Osteoblast (primary cell): ENCODE measurements around the gene SULF2. TPM values are rescaled to one million over a fixed set of nuclear protein-coding genes. Genes with fewer than 3 reads are reported as not detected.
A peak's percentile ranks its signal among the peaks of the same experiment; 100 is the strongest.

ENCODE experiments used
- DNase-seq: peaks from one replicate; pipeline ENCODE4 v3.0.0; 2011; ENCODE audit warnings: low spot score, mixed read lengths; ENCODE audit not compliant: insufficient read length; ENCODE audit errors: missing footprints
- H2AFZ ChIP-seq: 2 replicates; pipeline ENCODE4 v1.6.0; 2011; ENCODE audit warnings: mild to moderate bottlenecking, low read length
- H3K27ac ChIP-seq: 2 replicates; pipeline ENCODE4 v1.5.1; 2011; ENCODE audit warnings: mild to moderate bottlenecking, low read depth, low read length, moderate library complexity
- H3K27me3 ChIP-seq: 2 replicates; pipeline ENCODE4 v1.6.0; 2012; ENCODE audit warnings: mild to moderate bottlenecking, control low read depth, inconsistent platforms, low read length, moderate library complexity; ENCODE audit not compliant: insufficient read depth
- H3K36me3 ChIP-seq: 2 replicates; pipeline ENCODE4 v1.5.1; 2011; ENCODE audit warnings: mild to moderate bottlenecking, low read length, control low read depth, moderate library complexity; ENCODE audit not compliant: insufficient read depth
- H3K4me1 ChIP-seq: 2 replicates; pipeline ENCODE4 v1.5.1; 2011; ENCODE audit warnings: mild to moderate bottlenecking, low read length, control low read depth, moderate library complexity; ENCODE audit not compliant: insufficient read depth
- H3K4me2 ChIP-seq: 2 replicates; pipeline ENCODE4 v1.6.0; 2011; ENCODE audit warnings: mild to moderate bottlenecking, low read length; ENCODE audit not compliant: insufficient read depth
- H3K4me3 ChIP-seq: fragments of 200-600 bp; sonication (generic); 3 replicates; pipeline ENCODE4 v1.5.1; 2012; ENCODE audit warnings: mild to moderate bottlenecking, low read length, inconsistent platforms; ENCODE audit not compliant: insufficient read depth
- H3K79me2 ChIP-seq: 2 replicates; pipeline ENCODE4 v1.6.0; 2012; ENCODE audit warnings: mild to moderate bottlenecking, low read length, control low read depth, inconsistent platforms; ENCODE audit not compliant: insufficient read depth
- H3K9me3 ChIP-seq: 2 replicates; pipeline ENCODE4 v1.5.1; 2011; ENCODE audit warnings: low read depth, low read length, control low read depth
- H4K20me1 ChIP-seq: 2 replicates; pipeline ENCODE4 v1.6.0; 2012; ENCODE audit warnings: mild to moderate bottlenecking, low read length, control low read depth; ENCODE audit not compliant: insufficient read depth
- CTCF ChIP-seq: IDR thresholded peaks from 2 replicates; pipeline ENCODE4 v1.5.1; 2011; ENCODE audit warnings: mild to moderate bottlenecking, low read depth, low read length, moderate library complexity; ENCODE audit errors: extremely low read depth
- total RNA-seq: library from RNA; depleted of rRNA; stranded (reverse); fragments of >200 nt; gene quantifications from 2 replicates; pipeline ENCODE4 v1.2.3, GENCODE V29; 2012

The SULF2 gene
- total RNA-seq, 1 donor = 102 TPM

- H2AFZ ChIP-seq = no peak overlapping the region
- H3K36me3 ChIP-seq = peaks cover 28% of the 10 kb centered on the region
- H3K4me2 ChIP-seq = no peak overlapping the region
- no peak for TF ChIP-seq CTCF
- no peaks in the 10 kb centered on the region for H3K79me2 ChIP-seq
- DNase-seq = peak; percentile 29
- H3K9me3 ChIP-seq = no peaks in the 10 kb centered on the region
- no peak overlapping the region for H3K4me3 ChIP-seq
- H3K4me1 ChIP-seq = no peaks in the 10 kb centered on the region
- H3K27ac ChIP-seq = no peak overlapping the region
- no peaks in the 10 kb centered on the region for H3K27me3 ChIP-seq
- H4K20me1 ChIP-seq = no peaks in the 10 kb centered on the region
Measured at GRCh38 chr20:47655635-47656034, 129.6 kb downstream of the SULF2 start.

- no peaks in the 10 kb centered on the region for H4K20me1 ChIP-seq
- H3K4me1 ChIP-seq = no peaks in the 10 kb centered on the region
- DNase-seq = no peak
- peaks cover 28% of the 10 kb centered on the region for H3K36me3 ChIP-seq
- H2AFZ ChIP-seq = no peak overlapping the region
- H3K79me2 ChIP-seq = no peaks in the 10 kb centered on the region
- no peak overlapping the region for H3K4me2 ChIP-seq
- no peak overlapping the region for H3K27ac ChIP-seq
- H3K9me3 ChIP-seq = no peaks in the 10 kb centered on the region
- H3K4me3 ChIP-seq = no peak overlapping the region
- no peaks in the 10 kb centered on the region for H3K27me3 ChIP-seq
- no peak for TF ChIP-seq CTCF
Measured at GRCh38 chr20:47654370-47654769, 130.9 kb downstream of the SULF2 start.

GRCh38 chr20:47653869-47654268, 131.4 kb downstream of the SULF2 start:
- Histone ChIP-seq H2AFZ (no peak overlapping the region), H3K9me3 (no peaks in the 10 kb centered on the region), H3K4me2 (no peak overlapping the region), H4K20me1 (no peaks in the 10 kb centered on the region), H3K4me1 (no peaks in the 10 kb centered on the region), H3K27me3 (no peaks in the 10 kb centered on the region), H3K36me3 (peaks cover 32% of the 10 kb centered on the region), H3K4me3 (no peak overlapping the region), H3K79me2 (no peaks in the 10 kb centered on the region), H3K27ac (no peak overlapping the region)
- no peak for DNase-seq
- TF ChIP-seq CTCF = no peak

GRCh38 chr20:47652794-47653193, 132.5 kb downstream of the SULF2 start:
- TF ChIP-seq CTCF = no peak
- H2AFZ ChIP-seq = no peak overlapping the region
- H3K9me3 ChIP-seq = no peaks in the 10 kb centered on the region
- peaks cover 34% of the 10 kb centered on the region for H3K36me3 ChIP-seq
- no peaks in the 10 kb centered on the region for H3K79me2 ChIP-seq
- H3K27me3 ChIP-seq = no peaks in the 10 kb centered on the region
- no peaks in the 10 kb centered on the region for H3K4me1 ChIP-seq
- peak; percentile 6 for DNase-seq
- H3K27ac ChIP-seq = no peak overlapping the region
- H3K4me3 ChIP-seq = no peak overlapping the region
- H3K4me2 ChIP-seq = no peak overlapping the region
- H4K20me1 ChIP-seq = no peaks in the 10 kb centered on the region
